Activated effector memory CD4-positive, alpha-beta T cell treated with Interleukin-2 at 50 U/mL for 16 hours (primary cell): ENCODE measurements around the gene MMP2.

Source experiments
- DNase-seq: peaks from one replicate; pipeline ENCODE4 v3.0.0-alpha.2; 2020

MMP2 gene

DNA sequence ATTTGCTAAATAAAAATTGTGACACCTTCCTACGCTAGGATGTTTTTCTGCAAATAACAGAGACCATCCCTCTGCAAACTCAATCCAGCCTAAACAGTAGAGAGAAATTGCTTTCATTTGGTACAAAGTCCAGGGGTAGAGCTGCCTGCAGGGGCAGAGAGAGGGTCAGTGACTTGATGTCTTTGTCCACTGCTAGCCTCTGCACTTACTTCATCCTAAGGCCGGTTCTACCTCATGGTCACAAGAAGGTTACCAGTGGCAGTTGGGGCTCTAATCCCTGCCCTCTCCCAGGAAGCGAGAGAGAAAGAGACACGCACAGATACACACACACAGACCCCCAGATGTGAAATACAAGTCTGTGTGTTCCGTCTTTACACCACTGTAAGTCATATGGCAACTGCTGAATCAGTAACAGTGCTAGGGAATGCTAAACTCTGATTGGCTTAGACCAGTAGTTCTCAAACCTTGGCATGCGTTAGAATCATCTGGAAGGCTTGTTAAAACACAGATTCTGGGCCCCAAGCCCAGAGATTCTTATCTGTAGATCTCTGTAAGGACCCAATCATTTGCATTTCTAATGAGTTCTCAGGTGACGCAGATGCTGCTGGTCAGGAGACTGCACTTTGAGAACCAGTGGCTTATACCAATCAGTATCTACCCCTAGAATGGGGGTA lies 16.8 kb downstream of the MMP2 start:
- DNase-seq: no peak

DNA sequence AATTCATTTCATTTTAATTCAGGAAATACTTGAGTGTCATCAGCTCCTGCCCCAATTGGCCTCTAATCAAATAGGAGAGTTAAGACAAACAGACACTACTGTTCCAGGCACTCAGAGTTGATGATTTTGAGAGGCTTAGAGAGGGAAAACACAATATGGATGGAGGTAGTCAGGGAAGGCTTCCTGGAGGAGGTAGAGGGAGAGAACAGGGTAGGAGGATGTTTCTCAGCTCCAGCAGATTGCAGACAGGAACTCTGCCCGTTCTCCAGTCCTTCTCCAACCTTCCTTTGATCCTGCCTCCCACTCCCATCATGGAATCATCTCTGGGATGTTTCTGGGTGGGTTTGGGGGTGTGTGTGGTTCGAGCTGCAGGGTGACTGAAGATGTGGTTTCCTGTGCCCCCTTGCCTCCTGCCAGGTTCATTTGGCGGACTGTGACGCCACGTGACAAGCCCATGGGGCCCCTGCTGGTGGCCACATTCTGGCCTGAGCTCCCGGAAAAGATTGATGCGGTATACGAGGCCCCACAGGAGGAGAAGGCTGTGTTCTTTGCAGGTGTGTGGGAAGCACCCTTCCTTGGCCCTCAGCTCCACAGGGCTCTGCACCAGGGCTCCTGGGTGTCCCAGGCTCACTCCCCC lies 17.6 kb downstream of the MMP2 start:
- no peak for DNase-seq

DNA sequence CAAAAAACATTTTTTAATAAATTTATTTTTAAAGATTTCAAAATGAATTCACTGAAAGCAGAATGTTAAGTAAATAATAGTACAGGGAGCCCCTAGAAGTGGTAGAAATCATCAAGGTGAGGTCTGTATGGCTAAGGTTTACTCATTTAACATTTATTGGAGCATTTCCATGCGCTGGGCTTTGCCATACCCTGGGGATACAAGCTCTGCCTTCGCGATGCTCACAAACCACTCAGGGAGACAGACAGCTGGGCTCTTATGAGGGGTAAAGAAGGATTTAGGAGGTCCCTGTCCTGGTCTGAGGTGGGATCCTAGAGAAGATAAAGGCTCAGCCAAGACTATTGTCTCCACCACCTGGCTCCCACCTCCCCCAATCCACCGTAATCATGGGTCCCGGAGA lies 18.6 kb downstream of the MMP2 start:
- no peak for DNase-seq

DNA sequence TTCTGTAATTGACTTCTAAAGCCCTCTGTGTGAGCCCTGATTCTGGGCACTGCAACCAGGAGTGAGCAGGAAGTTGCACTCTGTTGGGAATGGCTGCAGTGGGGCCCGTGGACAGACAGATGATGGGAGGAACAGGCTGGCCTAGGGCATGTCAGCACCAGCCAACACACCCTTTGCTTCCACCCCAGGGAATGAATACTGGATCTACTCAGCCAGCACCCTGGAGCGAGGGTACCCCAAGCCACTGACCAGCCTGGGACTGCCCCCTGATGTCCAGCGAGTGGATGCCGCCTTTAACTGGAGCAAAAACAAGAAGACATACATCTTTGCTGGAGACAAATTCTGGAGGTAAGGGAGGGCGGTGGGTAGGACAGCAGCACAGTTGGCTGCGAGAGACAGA lies 19.1 kb downstream of the MMP2 start:
- no peak for DNase-seq

DNA sequence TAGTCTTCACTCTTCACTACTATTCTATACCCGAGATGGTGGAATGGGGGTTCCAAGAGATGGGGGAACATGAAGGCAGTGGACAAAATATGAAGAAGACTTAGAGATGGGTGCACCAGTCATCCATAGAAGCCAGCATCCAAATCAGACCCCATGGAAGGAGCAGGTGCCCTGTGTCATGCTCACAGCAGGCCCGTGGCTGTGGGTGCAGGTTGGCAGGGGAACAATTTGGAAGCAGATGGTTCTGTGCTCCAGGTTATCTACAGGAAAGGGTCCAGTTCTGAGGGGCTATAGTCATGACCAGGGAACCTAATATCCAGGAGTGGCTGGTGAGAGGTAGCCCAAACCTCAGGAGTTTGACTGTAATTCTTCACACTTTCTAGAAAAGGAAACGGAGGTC lies 20.3 kb downstream of the MMP2 start:
- DNase-seq: no peak

DNA sequence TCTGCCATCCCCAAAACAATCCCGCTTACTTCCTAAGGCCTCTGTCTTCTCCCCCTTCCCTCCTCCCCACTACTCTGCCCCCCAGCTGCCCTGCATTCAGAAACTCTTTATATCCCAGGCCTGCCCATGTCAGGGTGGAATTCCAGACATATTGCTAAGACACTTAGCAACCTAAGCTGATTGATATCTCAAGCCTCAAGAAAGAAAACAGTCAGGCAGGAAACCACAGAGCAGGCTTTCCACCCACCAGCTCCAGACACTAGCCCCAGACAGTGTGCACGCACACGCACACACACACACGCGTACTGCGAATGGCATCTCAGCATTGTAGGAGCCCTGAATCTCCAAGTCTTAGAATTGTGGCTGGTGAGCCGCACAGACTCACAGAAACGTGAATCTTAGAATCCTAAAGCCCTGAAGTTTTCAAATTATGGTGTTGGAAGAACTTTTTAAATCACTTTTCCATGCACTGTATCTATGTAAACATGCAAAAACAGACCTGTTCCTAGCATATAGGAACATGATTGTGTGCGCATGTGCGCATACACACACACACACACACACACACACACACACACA lies 21.0 kb downstream of the MMP2 start:
- no peak for DNase-seq

DNA sequence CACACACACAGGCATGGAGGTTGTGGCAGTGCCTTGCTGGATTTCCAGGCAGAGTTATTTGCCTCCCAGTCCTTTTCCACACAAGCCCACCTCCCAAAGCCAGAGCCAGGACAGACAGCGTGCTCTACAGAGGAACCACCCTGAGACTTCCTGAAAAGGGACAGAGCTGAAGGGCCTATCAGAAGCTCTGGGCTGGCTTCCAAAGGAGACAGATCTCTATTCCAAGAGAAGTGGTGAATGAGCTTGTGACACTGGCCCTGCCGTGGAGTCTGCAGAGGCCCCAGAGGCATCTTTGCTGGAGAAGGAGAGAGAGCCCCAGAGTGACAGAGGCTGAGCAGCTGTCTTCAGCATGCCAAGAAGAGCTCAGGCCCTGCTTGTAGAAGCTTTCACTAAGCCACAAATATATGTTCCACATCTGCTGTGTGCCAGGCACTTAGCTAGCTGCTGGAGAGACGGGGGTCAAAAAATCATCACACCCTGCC lies 21.6 kb downstream of the MMP2 start:
- DNase-seq: no peak

DNA sequence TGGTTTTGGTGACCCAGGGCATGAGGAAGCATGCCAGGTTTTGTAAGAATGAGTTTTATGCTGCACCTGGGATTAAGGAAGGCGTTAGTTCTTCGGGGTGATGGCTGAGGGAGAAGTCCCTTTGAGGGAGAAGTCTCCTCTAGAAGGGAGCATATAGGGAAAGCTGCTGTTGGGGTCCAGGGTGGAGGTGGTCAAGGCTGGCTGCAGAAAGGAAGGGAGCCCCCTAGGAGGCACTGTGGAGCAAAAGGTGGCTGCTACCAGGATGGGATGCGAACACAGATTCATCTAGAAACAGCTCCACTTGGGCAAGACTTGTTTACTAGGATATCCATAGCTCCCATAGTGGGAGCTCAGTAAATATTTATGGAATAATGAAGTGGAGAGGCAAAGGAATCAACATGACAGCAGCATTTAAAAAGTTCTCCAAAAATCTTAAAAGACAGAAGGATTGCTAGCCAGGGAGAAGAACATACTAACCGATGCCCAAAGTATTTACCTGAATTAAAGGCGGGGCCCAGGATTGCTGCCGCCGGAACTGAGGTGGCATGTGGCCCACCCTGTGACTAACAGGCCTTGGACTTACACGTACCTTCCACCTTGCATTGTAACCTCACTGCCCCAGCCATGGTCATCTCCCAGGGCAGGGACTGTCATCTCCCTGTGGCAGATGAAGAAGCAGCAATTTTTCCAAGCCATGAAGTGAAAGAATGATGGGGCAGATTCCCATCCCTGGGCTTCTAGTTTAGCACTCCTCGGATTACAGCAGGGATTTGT lies 22.7 kb downstream of the MMP2 start:
- DNase-seq: no peak

DNA sequence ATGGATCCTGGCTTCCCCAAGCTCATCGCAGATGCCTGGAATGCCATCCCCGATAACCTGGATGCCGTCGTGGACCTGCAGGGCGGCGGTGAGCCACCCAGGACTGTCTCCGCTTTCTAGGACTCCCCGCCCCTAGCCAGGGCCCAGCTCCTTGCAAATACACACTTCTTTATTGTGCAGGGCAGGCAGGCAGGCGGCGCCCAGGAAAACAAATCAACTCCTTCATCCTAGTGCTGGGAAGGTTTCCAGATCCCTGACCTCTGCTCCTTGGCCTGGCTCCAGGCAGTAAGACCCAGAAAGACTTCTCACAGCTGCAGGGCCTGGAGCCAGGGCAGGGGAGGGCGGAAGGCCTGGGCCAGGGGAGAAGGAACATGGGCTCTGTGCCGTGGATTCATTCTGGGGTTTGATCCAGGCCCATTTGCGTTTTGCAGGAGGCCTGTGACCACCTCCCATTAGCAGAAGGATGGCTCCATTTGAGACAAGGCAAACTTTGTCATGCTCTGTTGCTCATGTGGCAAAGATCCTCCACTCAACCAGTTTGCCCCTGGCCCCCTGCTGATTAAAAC lies 23.9 kb downstream of the MMP2 start:
- no peak for DNase-seq

DNA sequence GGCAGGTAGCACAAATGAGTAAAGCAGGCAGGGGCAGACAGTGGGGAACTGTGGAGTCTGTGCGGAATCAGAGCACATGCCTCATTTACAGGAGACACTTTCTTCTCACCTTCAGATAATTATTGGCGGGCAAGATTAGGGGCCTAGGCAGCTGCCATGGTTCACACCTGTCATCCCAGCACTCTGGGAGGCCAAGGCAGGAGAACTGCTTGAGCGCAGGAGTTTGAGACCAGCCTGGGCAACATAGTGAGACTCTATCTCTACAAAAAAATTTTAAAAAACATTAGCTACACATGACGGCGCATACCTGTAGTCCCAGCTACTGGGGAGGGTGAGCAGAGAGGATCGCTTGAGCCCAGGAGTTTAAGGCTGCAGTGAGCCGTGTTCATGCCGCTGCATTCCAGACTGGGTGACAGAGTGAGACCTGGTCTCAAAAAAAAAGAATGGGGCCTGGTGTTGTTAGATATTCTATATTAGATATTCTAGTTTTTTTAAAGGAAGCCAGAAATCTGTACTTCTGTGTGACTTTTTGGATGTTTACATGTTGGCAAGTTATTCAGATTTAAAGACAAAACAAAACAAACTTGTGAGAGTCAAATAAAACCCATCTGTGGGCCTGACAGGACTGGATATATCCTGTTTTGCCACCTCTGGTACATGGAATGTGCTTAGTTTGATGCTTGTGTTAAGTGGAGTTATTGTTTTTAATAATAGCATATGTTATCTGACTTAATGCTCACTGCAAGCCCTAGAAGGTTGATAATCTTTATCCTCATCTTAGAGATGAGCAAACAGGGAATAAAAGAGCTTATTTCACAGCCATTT lies 24.9 kb downstream of the MMP2 start:
- DNase-seq: no peak

DNA sequence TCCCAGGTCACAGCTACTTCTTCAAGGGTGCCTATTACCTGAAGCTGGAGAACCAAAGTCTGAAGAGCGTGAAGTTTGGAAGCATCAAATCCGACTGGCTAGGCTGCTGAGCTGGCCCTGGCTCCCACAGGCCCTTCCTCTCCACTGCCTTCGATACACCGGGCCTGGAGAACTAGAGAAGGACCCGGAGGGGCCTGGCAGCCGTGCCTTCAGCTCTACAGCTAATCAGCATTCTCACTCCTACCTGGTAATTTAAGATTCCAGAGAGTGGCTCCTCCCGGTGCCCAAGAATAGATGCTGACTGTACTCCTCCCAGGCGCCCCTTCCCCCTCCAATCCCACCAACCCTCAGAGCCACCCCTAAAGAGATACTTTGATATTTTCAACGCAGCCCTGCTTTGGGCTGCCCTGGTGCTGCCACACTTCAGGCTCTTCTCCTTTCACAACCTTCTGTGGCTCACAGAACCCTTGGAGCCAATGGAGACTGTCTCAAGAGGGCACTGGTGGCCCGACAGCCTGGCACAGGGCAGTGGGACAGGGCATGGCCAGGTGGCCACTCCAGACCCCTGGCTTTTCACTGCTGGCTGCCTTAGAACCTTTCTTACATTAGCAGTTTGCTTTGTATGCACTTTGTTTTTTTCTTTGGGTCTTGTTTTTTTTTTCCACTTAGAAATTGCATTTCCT lies 26.5 kb downstream of the MMP2 start:
- DNase-seq: no peak

DNA sequence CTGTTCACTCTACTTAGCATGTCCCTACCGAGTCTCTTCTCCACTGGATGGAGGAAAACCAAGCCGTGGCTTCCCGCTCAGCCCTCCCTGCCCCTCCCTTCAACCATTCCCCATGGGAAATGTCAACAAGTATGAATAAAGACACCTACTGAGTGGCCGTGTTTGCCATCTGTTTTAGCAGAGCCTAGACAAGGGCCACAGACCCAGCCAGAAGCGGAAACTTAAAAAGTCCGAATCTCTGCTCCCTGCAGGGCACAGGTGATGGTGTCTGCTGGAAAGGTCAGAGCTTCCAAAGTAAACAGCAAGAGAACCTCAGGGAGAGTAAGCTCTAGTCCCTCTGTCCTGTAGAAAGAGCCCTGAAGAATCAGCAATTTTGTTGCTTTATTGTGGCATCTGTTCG lies 27.1 kb downstream of the MMP2 start:
- DNase-seq: no peak

DNA sequence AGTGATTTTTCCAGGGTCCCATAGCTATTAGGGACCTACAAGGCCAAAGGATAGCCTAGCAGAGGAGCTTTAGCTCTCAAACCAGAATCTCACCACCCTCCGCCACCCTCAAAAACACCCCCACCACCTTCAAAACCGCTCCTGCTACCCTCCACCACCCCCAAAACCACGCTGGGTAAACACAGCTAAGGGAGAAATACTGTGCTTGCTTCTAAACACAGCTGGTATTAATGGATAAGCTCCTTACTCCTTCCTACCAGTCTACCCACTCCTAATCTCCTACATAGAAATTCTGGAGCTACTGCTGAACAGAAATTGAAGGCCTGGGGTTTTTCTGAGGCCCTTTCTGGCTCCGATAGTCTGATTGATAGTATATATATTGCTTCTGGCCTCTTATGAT lies 27.7 kb downstream of the MMP2 start:
- no peak for DNase-seq

DNA sequence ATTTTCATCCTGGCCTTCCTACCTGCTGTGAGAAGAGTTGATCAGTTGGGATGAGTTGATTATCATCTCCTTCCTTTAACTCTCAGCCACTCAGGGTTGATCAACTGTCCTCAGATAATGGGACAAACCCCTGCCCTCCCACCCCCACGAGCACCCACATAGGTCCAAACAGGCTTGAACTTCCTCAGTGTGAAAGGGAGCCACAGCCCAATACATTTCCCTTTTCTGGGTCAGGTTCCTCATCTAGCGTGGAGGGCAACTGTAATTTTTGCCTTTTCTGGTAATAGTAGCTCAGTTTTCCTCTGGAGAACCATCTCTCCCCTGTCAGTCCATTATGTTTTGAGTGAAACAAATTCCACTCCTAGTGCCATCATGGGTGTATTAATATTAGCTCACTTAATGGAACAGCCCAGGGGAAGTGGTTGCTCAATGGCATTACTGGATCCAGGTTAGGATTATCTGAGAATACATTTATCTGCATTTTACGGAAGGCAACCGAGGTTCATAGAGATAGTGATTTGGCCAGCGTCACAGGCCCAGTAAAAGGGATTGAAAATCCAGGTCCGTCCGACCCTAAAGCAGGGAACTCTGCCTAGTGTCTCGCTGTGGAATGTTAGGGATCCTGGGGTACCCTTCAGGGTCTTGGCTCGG lies 29.4 kb downstream of the MMP2 start:
- no peak for DNase-seq

DNA sequence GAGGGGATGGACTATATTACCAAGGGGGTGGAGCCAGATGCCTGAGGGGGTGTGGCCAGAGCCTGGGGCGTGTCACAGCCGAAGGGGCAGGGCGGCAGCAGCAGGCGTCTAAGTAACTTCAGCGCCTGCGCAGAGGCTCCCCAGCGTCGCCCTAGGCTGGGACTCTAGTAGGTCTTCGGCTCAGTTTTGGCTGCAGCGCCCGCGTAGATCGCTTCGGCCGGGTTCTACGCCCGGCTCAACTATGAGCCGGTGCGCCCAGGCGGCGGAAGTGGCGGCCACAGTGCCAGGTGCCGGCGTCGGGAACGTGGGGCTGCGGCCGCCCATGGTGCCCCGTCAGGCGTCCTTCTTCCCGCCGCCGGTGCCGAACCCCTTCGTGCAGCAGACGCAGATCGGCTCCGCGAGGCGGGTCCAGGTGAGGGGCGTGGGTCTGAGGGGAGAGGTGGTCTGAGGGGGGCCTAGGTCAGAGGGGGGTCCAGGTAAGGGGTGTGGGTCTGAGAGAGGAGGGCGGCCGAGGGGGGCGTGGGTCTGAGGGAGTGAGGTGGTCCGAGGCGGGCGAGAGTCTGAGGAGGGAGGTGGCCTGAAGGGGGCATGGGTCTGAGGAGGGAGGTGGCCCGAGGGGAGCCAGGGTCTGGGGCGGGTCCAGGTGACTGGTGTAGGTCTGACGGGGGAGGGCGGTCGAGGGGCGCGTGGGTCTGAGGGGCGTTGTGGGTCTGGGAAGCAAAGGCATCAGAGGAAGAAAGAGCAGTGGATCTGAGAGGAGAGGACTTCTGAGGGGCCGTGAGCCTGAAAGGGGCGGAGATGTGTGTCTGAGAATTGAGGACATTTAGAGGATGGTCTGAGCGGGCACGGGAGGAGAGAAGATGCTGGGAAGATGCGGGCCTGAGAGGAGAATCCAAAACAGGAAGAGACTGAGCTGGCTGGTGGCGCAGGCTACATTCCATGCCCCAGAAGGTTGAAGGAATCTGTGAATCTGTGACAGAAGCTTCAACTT lies 30.2 kb downstream of the MMP2 start, which contains the start of gene LPCAT2:
TSS of gene LPCAT2 (plus strand) at position 132 of the 991 bp plus-strand sequence. CDS start at position 242, 110 bp downstream.
- DNase-seq: no peak

DNA sequence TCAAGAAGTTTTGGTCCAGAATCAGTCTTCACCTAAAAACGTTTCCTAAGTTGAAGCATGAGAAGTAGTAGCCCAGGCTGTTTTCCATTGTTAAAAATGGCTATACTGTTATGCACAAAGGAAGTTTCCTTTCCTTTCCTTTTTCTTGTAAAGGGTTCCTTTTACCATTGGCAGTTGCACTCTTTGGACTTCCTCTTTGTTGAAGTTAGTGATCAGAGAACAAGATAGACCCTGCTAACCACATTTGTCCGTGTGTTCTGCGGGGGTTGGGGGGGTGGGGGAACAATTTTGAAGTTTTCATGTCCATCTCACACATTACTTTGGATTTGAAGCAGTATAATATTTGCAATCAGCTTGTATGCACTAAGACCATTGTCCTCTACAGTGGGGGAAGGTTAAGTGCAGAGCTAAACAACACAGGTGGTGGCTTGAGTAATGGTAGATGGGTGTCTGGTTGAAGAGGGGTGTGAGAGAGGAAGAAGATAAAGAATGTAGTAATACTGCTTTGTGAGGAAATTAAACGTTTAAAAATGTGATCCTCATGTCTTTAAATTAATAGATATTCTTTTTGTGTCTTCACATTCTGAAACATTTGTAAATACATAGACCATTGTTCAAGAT lies 31.3 kb downstream of the MMP2 start:
- DNase-seq: no peak

DNA sequence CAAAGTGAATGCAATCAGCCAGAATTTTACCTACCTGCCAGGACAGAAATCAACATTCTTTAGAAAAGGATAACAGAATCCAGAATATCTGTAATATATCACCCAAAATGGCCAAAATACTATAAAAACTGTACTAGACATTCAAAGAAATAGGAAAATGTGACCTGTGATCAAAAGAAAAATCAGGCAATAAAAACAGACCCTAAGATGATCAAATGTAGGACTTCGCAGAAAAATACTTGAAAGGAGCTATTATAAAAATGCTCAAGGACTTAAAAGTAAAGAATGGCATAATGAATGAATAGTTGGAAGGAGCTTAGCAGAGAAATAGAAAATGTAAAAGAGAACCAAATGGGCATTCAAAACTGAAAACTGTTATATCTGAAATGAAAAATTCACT lies 33.9 kb downstream of the MMP2 start:
- no peak for DNase-seq

DNA sequence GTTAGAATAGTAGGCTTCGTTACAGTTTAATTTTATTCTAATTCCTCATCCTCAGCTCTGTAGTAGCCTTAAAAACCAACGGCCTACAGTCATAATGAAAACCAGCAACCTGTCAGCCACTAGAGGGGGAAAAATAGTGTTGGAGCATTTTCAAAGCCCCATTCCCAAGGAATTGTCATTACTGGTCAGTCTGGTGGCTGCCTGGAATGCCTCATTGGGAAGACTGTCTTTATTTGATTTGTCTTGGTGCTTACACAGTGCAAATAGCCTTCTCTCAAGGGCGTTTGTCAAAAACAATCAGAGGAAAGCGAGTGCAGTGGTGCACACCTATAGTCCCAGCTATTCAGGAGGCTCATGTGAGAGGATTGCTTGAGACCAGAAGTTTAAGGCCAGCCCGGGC lies 34.6 kb downstream of the MMP2 start:
- DNase-seq: no peak

DNA sequence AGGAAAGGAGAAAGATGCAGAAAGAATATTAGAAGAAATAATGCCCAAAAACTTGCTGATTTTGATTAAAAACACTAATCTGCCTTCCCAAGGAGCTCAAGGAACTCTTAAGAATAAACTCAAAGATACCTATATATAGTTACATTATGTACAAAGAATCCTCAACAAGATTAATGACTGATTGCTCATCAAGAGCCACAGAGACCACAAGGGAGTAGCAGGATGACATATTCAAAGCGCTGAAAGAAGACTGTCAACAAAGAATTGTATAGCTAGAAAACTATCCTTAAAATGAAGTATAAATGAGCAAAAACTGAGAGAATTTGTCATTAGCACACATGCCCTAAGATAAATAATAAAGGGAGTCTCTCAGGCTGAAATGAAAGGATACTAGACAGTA lies 36.1 kb downstream of the MMP2 start:
- DNase-seq: no peak
